HCT116 (cell line): ENCODE data around the gene TBATA. TPM values are rescaled to one million over a fixed set of nuclear protein-coding genes. Genes with fewer than 3 reads are reported as not detected.

Experiments
- ATAC-seq: fragments of 200-7000 bp; cut with Tn5 transposase; 2 replicates; pipeline ENCODE4 v1.9.1; 2020; ENCODE audit warnings: mild to moderate bottlenecking, moderate library complexity
- BruUV-seq: library from RNA; stranded (reverse); fragments of 400-500 nt; replicated peaks from 2 replicates; lab custom pipeline; 2021; lab: Mats Ljungman, UMichigan
- CTCF ChIA-PET: fragments of 300-600 bp; sonication (Branson Sonifier 250); formaldehyde crosslinking; loops from one replicate; lab custom pipeline; 2021; ENCODE audit warnings: antibody characterized with exemption; lab: Charles Lee
- POLR2A ChIA-PET: fragments of 300-600, 350-600 bp; sonication (Branson Sonifier 250); formaldehyde crosslinking; loops from one replicate; lab custom pipeline; 2021; ENCODE audit warnings: antibody characterized with exemption; lab: Charles Lee
- RAD21 ChIA-PET, 2 experiments: fragments of 300-600 bp; sonication (Branson Sonifier 250); formaldehyde crosslinking; loops; one replicate each; lab custom pipeline; 2023; ENCODE audit warnings: low total read pairs in 2 of 2; ENCODE audit not compliant: uncharacterized antibody in 2 of 2, unreplicated experiment in 2 of 2, low non-redundant PET in 1 of 2; lab: Charles Lee
- DNase-seq: peaks from one replicate; pipeline ENCODE4 v3.0.0-alpha.2; 2010; ENCODE audit warnings: low read depth, low spot score
- H2AFZ ChIP-seq: fragments of 200-600 bp; shearing (Covaris generic), sonication (generic); 2 replicates; pipeline ENCODE4 v1.6.1; 2017; ENCODE audit warnings: low read depth, mixed run types, mixed read lengths, antibody characterized with exemption, low read length; ENCODE audit not compliant: poor library complexity, severe bottlenecking
- H3K27ac ChIP-seq: 2 replicates; pipeline ENCODE4 v1.5.1; 2012; ENCODE audit warnings: low read depth, low read length
- H3K27me3 ChIP-seq: fragments of 200-600 bp; sonication (generic); 2 replicates; pipeline ENCODE4 v1.6.1; 2016; ENCODE audit warnings: mixed run types, low read length, mixed read lengths; ENCODE audit not compliant: insufficient read depth
- H3K36me3 ChIP-seq, 2 experiments: fragments of 200-500 bp in 1 of 2; fragments of 200-600 bp in 1 of 2; sonication (Bioruptor generic) in 1 of 2; sonication (generic) in 1 of 2; 2 replicates each; pipeline versions ENCODE4 v1.5.1 to v1.6.1; 2014 to 2016; ENCODE audit warnings: low read length in 2 of 2, inconsistent platforms in 1 of 2, mixed read lengths in 1 of 2, mixed run types in 1 of 2; ENCODE audit not compliant: insufficient read depth in 2 of 2, control insufficient read depth in 1 of 2
- H3K4me1 ChIP-seq, 2 experiments: fragments of 200-600 bp in 1 of 2; sonication (generic) in 1 of 2; 2 replicates each; pipeline versions ENCODE4 v1.5.1 to v1.6.1; 2012 to 2017; ENCODE audit warnings: low read length in 2 of 2, inconsistent platforms in 1 of 2, mild to moderate bottlenecking in 1 of 2, mixed read lengths in 1 of 2, mixed run types in 1 of 2, moderate library complexity in 1 of 2; ENCODE audit not compliant: insufficient read depth in 2 of 2, control insufficient read depth in 1 of 2
- H3K4me2 ChIP-seq: fragments of 200-600 bp; sonication (generic); 2 replicates; pipeline ENCODE4 v1.6.1; 2017; ENCODE audit warnings: mixed run types, low read length, mixed read lengths
- H3K4me3 ChIP-seq, 2 experiments: fragments of 200-600 bp in 1 of 2; sonication (generic) in 1 of 2; replicated peaks in 1 of 2; 2 replicates each; pipeline ENCODE4 v1.5.1; 2011 to 2016; ENCODE audit warnings: low read length in 2 of 2, control low read depth in 1 of 2, low read depth in 1 of 2, mild to moderate bottlenecking in 1 of 2, mixed read lengths in 1 of 2, mixed run types in 1 of 2
- H3K79me2 ChIP-seq: fragments of 200-600 bp; sonication (generic); 2 replicates; pipeline ENCODE4 v1.6.1; 2017; ENCODE audit warnings: mild to moderate bottlenecking, mixed run types, low read length, moderate library complexity, mixed read lengths; ENCODE audit not compliant: insufficient read depth
- H3K9ac ChIP-seq: fragments of 200-600 bp; sonication (generic); 2 replicates; pipeline ENCODE4 v1.6.1; 2016; ENCODE audit warnings: low read length, mixed read lengths
- H3K9me2 ChIP-seq: fragments of 200-600 bp; sonication (generic), shearing (Covaris generic); 2 replicates; pipeline ENCODE4 v1.6.1; 2017; ENCODE audit warnings: mixed run types, mild to moderate bottlenecking, moderate library complexity; ENCODE audit not compliant: insufficient read depth
- H3K9me3 ChIP-seq, 2 experiments: fragments of 200-500 bp in 1 of 2; fragments of 200-600 bp in 1 of 2; sonication (Bioruptor generic) in 1 of 2; sonication (generic) in 1 of 2; 2 replicates each; pipeline ENCODE4 v1.6.1; 2014 to 2017; ENCODE audit warnings: low read length in 2 of 2, mixed read lengths in 2 of 2, inconsistent platforms in 1 of 2, low read depth in 1 of 2, mild to moderate bottlenecking in 1 of 2, mixed run types in 1 of 2, moderate library complexity in 1 of 2; ENCODE audit not compliant: control insufficient read depth in 1 of 2, insufficient read depth in 1 of 2
- H4K20me1 ChIP-seq: fragments of 200-600 bp; sonication (generic), shearing (Covaris generic); 2 replicates; pipeline ENCODE4 v1.6.1; 2017; ENCODE audit warnings: mixed run types, mild to moderate bottlenecking, moderate library complexity; ENCODE audit not compliant: insufficient read depth
- CBX3 ChIP-seq: IDR thresholded peaks from 2 replicates; pipeline ENCODE4 v1.6.1; 2012; ENCODE audit warnings: low read depth
- CEBPB ChIP-seq: IDR thresholded peaks from 2 replicates; pipeline ENCODE4 v1.6.1; 2012; ENCODE audit warnings: low read depth
- ELF1 ChIP-seq: IDR thresholded peaks from 2 replicates; pipeline ENCODE4 v1.6.1; 2012; ENCODE audit warnings: low read depth, borderline replicate concordance
- JUND ChIP-seq: IDR thresholded peaks from 2 replicates; pipeline ENCODE4 v1.6.1; 2012
- POLR2A ChIP-seq: IDR thresholded peaks from 2 replicates; pipeline ENCODE4 v1.7.0; 2011; ENCODE audit warnings: borderline replicate concordance; ENCODE audit not compliant: insufficient read depth, insufficient read length; ENCODE audit errors: extremely low read depth
- POLR2AphosphoS5 ChIP-seq: IDR thresholded peaks from 2 replicates; pipeline ENCODE4 v1.6.1; 2011; ENCODE audit warnings: mild to moderate bottlenecking, low read depth, low read length, moderate library complexity
- SRF ChIP-seq: IDR thresholded peaks from 2 replicates; pipeline ENCODE4 v1.6.1; 2012; ENCODE audit warnings: low read depth
- TCF7L2 ChIP-seq: IDR thresholded peaks from 2 replicates; pipeline ENCODE4 v1.7.0; 2011; ENCODE audit warnings: borderline replicate concordance, inconsistent platforms; ENCODE audit not compliant: insufficient read depth, insufficient read length; ENCODE audit errors: extremely low read depth
- YY1 ChIP-seq: IDR thresholded peaks from 2 replicates; pipeline ENCODE4 v1.6.1; 2011; ENCODE audit warnings: low read length, low read depth, moderate library complexity, mild to moderate bottlenecking; ENCODE audit not compliant: insufficient replicate concordance; ENCODE audit errors: extremely low read depth
- ZBTB33 ChIP-seq: IDR thresholded peaks from 2 replicates; pipeline ENCODE4 v1.6.1; 2011; ENCODE audit warnings: mild to moderate bottlenecking, low read length, moderate library complexity; ENCODE audit not compliant: insufficient replicate concordance; ENCODE audit errors: extremely low read depth
- ZNF274 ChIP-seq: fragments of 200-500 bp; sonication (Bioruptor generic); IDR thresholded peaks from 2 replicates; pipeline ENCODE4 v1.6.1; 2014; ENCODE audit warnings: mild to moderate bottlenecking, low read depth, low read length, inconsistent platforms
- intact Hi-C: fragments of 100-400 bp; cut with micrococcal nuclease; formaldehyde crosslinking; loops from 2 replicates; pipeline ENCODE4 v1.10.0; 2022
- total RNA-seq: library from RNA; stranded (reverse); gene quantifications from one replicate; pipeline ENCODE4 v1.2.1, GENCODE V29; 2021; ENCODE audit not compliant: unreplicated experiment
- TF ChIP-seq, protein P1 (sequence below): IDR thresholded peaks from 2 replicates; pipeline ENCODE4 v1.6.1; 2012; ENCODE audit warnings: low read depth

The TBATA gene
- total RNA-seq, 1 experiment from 2014 or later: not detected

- TF ChIP-seq POLR2AphosphoS5: peak; percentile 78
- TF ChIP-seq ELF1: no peak
- TF ChIP-seq SRF: no peak
- TF ChIP-seq, protein P1, sequence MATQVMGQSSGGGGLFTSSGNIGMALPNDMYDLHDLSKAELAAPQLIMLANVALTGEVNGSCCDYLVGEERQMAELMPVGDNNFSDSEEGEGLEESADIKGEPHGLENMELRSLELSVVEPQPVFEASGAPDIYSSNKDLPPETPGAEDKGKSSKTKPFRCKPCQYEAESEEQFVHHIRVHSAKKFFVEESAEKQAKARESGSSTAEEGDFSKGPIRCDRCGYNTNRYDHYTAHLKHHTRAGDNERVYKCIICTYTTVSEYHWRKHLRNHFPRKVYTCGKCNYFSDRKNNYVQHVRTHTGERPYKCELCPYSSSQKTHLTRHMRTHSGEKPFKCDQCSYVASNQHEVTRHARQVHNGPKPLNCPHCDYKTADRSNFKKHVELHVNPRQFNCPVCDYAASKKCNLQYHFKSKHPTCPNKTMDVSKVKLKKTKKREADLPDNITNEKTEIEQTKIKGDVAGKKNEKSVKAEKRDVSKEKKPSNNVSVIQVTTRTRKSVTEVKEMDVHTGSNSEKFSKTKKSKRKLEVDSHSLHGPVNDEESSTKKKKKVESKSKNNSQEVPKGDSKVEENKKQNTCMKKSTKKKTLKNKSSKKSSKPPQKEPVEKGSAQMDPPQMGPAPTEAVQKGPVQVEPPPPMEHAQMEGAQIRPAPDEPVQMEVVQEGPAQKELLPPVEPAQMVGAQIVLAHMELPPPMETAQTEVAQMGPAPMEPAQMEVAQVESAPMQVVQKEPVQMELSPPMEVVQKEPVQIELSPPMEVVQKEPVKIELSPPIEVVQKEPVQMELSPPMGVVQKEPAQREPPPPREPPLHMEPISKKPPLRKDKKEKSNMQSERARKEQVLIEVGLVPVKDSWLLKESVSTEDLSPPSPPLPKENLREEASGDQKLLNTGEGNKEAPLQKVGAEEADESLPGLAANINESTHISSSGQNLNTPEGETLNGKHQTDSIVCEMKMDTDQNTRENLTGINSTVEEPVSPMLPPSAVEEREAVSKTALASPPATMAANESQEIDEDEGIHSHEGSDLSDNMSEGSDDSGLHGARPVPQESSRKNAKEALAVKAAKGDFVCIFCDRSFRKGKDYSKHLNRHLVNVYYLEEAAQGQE: no peak
Measured at GRCh38 chr10:70815504-70816219, 30.5 kb upstream of the TBATA start, which contains the start of gene SGPL1 (continued).

DNA sequence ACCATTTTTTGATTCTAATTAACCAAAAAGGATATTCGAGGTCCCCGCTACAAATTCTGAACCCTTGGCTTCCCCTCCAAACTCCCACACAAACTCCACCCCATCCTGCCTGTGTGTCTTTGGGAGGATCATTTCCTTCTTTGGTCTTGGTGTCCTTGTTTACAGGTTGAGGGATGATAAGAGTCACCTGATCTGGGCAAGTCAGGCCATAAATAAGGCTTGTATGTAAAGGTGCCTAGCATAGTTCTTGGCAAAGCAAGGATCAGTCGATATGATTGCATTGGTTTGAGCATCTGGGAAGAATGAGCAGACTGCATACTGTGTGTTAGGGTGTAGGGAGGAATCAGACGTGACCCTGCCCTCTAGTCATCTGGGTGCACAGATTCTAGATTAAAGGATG lies 28.9 kb upstream of the TBATA start:
- Histone ChIP-seq H3K9me3 (no peaks in the 10 kb centered on the region), H3K27ac (no peak overlapping the region), H2AFZ (no peak overlapping the region), H3K79me2 (peaks cover 29% of the 10 kb centered on the region), H3K4me2 (no peak overlapping the region), H3K36me3 (peaks cover 0 to 3% of the 10 kb centered on the region in 2 experiments; a peak in 2 of 4 replicates), H3K4me1 (peaks cover 9 to 17% of the 10 kb centered on the region in 2 experiments; a peak in 3 of 4 replicates), H4K20me1 (no peaks in the 10 kb centered on the region), H3K9ac (no peak overlapping the region), H3K27me3 (no peaks in the 10 kb centered on the region), H3K4me3 (no peak overlapping the region), H3K9me2 (no peaks in the 10 kb centered on the region)
- ATAC-seq: no peak
- BruUV-seq: no TSS peak
- ChIA-PET RAD21 (no interaction called here), POLR2A (no interaction called here), CTCF (no interaction called here)
- DNase-seq: no peak
- intact Hi-C loops: loop anchor here (2.0 kb wide), 2 partner anchors 263 to 351 kb away; no protein-coding TSS in a partner anchor
- TF ChIP-seq CEBPB: no peak
- no peak for TF ChIP-seq ZBTB33
- TF ChIP-seq POLR2A: no peak
- no peak for TF ChIP-seq ZNF274
- no peak for TF ChIP-seq ELF1
- no peak for TF ChIP-seq YY1
- no peak for TF ChIP-seq CBX3
- no peak for TF ChIP-seq SRF
- no peak for TF ChIP-seq TCF7L2
- no peak for TF ChIP-seq JUND
- TF ChIP-seq, protein P1: no peak
